ENCODE data around the gene SLC28A1.

- no peak for TF ChIP-seq POLR2A (IDR thresholded peaks at IDR 0.05)
- TF ChIP-seq CTCF (IDR thresholded peaks at IDR 0.05), result no peak
Observed at GRCh38 chr15:84858231-84858630, 26.2 kb upstream of the SLC28A1 start.
